ENCODE data around the gene DUSP3.

- TF ChIP-seq EP300 (IDR thresholded peaks at IDR 0.05) (no peak), POLR2A (IDR thresholded peaks at IDR 0.05) (no peak)
Measured at GRCh38 chr17:43719578-43719977, 59.2 kb downstream of the DUSP3 start.

Data from tibial nerve (tissue), 3 donors.